Measurements from ENCODE around the gene IFNG-AS1. TPM values are rescaled to one million over a fixed set of nuclear protein-coding genes. Genes with fewer than 3 reads are reported as not detected.

The IFNG-AS1 gene
- polyA plus RNA-seq, 1 experiment, result not detected

GRCh38 chr12:67988601-67989021 lies 636 bp upstream of the IFNG-AS1 start:
- no peak overlapping the region for H3K27ac ChIP-seq (ENCODE audit: low read depth, low read length)
- H3K4me3 ChIP-seq (ENCODE audit: low read depth, low read length), result no peak overlapping the region
- POLR2A ChIA-PET, result no interaction called here
- CTCF ChIA-PET, result no interaction called here
- no peak for DNase-seq (ENCODE audit: low read depth, low spot score)
- TF ChIP-seq, protein P1, sequence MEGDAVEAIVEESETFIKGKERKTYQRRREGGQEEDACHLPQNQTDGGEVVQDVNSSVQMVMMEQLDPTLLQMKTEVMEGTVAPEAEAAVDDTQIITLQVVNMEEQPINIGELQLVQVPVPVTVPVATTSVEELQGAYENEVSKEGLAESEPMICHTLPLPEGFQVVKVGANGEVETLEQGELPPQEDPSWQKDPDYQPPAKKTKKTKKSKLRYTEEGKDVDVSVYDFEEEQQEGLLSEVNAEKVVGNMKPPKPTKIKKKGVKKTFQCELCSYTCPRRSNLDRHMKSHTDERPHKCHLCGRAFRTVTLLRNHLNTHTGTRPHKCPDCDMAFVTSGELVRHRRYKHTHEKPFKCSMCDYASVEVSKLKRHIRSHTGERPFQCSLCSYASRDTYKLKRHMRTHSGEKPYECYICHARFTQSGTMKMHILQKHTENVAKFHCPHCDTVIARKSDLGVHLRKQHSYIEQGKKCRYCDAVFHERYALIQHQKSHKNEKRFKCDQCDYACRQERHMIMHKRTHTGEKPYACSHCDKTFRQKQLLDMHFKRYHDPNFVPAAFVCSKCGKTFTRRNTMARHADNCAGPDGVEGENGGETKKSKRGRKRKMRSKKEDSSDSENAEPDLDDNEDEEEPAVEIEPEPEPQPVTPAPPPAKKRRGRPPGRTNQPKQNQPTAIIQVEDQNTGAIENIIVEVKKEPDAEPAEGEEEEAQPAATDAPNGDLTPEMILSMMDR (IDR thresholded peaks at IDR 0.05; ENCODE audit: low read depth, low read length), result no peak
- no peaks in the 10 kb centered on the region for H3K27me3 ChIP-seq (ENCODE audit: control insufficient read depth, insufficient read depth, low read length)
- no peaks in the 10 kb centered on the region for H3K9me3 ChIP-seq (ENCODE audit: control insufficient read depth, insufficient read depth, low read length)

- Histone ChIP-seq H3K4me3 (ENCODE audit: low read depth, low read length) (no peak overlapping the region), H3K9me3 (ENCODE audit: control insufficient read depth, insufficient read depth, low read length) (no peaks in the 10 kb centered on the region), H3K27ac (ENCODE audit: low read depth, low read length) (no peak overlapping the region), H3K27me3 (ENCODE audit: control insufficient read depth, insufficient read depth, low read length) (no peaks in the 10 kb centered on the region)
- ChIA-PET CTCF (interaction anchor here (0.6 to 2.1 kb wide), 3 partner anchors 13 to 49 kb away, joined by 4 to 6 read pairs (median 6); no protein-coding TSS in a partner anchor), POLR2A (no interaction called here)
- no peak for DNase-seq (ENCODE audit: low read depth, low spot score)
- TF ChIP-seq, protein P1 (IDR thresholded peaks at IDR 0.05; ENCODE audit: low read depth, low read length), result no peak
Measured at GRCh38 chr12:67991158-67991557, 1.9 kb downstream of the IFNG-AS1 start.

DNA sequence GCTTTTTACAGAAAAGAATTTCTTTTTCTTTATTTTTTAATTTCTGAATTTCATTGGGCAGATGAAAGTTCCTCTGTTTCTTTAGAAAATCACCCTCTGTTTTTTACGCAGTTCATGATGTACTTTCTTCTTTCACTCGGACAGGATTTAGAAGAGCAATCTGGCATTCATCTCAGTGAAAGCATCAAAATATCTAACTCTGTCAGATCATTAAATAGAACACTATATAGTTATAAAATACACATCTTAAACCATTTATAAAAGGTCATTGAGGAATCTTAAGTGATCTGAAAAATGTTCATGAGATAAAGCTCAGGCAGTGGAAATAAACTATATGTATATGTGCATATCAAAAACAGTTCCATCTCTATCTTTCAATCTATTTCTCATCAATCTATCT lies 3.9 kb downstream of the IFNG-AS1 start:
- CTCF ChIA-PET, result interaction anchor here (1.4 kb wide), 1 partner anchor 50 kb away, joined by 4 read pairs; no protein-coding TSS in a partner anchor
- Histone ChIP-seq H3K9me3 (ENCODE audit: control insufficient read depth, insufficient read depth, low read length) (no peaks in the 10 kb centered on the region), H3K4me3 (ENCODE audit: low read depth, low read length) (no peak overlapping the region), H3K27me3 (ENCODE audit: control insufficient read depth, insufficient read depth, low read length) (no peaks in the 10 kb centered on the region), H3K27ac (ENCODE audit: low read depth, low read length) (no peak overlapping the region)
- TF ChIP-seq, protein P1 (IDR thresholded peaks at IDR 0.05; ENCODE audit: low read depth, low read length), result no peak
- POLR2A ChIA-PET, result no interaction called here
- DNase-seq (ENCODE audit: low read depth, low spot score), result no peak

- no peaks in the 10 kb centered on the region for H3K27me3 ChIP-seq (ENCODE audit: control insufficient read depth, insufficient read depth, low read length)
- DNase-seq (ENCODE audit: low read depth, low spot score), result no peak
- H3K9me3 ChIP-seq (ENCODE audit: control insufficient read depth, insufficient read depth, low read length), result no peaks in the 10 kb centered on the region
- POLR2A ChIA-PET, result no interaction called here
- CTCF ChIA-PET, result interaction anchor here (1.4 kb wide), 1 partner anchor 51 kb away, joined by 4 read pairs; no protein-coding TSS in a partner anchor
- TF ChIP-seq, protein P1 (IDR thresholded peaks at IDR 0.05; ENCODE audit: low read depth, low read length), result no peak
- H3K27ac ChIP-seq (ENCODE audit: low read depth, low read length), result no peak overlapping the region
- no peak overlapping the region for H3K4me3 ChIP-seq (ENCODE audit: low read depth, low read length)
Measured at GRCh38 chr12:67994046-67994445, 4.8 kb downstream of the IFNG-AS1 start.

DNA sequence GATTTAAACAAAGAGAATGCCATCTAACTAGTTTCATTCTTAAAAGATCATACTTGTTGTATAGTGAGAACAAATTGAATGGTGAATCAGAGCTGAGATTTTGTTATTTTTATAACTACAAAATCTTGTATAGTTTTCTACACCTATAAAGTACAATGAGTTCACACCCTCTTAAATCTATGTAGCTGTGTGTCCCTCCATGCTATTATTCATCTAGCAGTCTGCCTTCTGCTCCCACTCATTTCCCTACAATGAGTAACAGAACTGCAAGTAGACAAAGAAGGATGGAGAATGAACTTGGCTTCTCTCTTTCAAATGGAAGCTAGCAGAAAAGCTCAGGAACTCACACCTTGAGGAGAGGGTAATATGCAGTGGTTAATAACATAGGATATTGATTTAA lies 7.1 kb downstream of the IFNG-AS1 start:
- TF ChIP-seq, protein P1 (IDR thresholded peaks at IDR 0.05; ENCODE audit: low read depth, low read length), result no peak
- no peak overlapping the region for H3K27ac ChIP-seq (ENCODE audit: low read depth, low read length)
- no peaks in the 10 kb centered on the region for H3K9me3 ChIP-seq (ENCODE audit: control insufficient read depth, insufficient read depth, low read length)
- ChIA-PET CTCF (interaction anchor here (0.6 to 1.9 kb wide), 3 partner anchors 41 to 53 kb away, joined by 3 to 5 read pairs (median 4); no protein-coding TSS in a partner anchor), POLR2A (no interaction called here)
- DNase-seq (ENCODE audit: low read depth, low spot score), result no peak
- no peak overlapping the region for H3K4me3 ChIP-seq (ENCODE audit: low read depth, low read length)
- no peaks in the 10 kb centered on the region for H3K27me3 ChIP-seq (ENCODE audit: control insufficient read depth, insufficient read depth, low read length)

All from AG04450 (cell line).